ENCODE measurements around the gene ZNF679.

The ZNF679 gene

GRCh38 chr7:64187408-64187807 is 40.9 kb upstream of the ZNF679 start:
- TF ChIP-seq EZH2phosphoT487 (conservative IDR thresholded peaks at IDR 0.05; ENCODE audit: low read length) (no peak), CTCF (IDR thresholded peaks at IDR 0.05; ENCODE audit: insufficient read depth, low read length, poor library complexity, severe bottlenecking) (no peak)
- Histone ChIP-seq H3K27me3 (ENCODE audit: low read length) (no peaks in the 10 kb centered on the region), H3K9me3 (ENCODE audit: insufficient read depth, low read length) (0 out of 2 replicates have a peak, but pooled peaks cover 6% of the 10 kb centered on the region), H3K4me2 (ENCODE audit: low read depth, low read length, poor library complexity, severe bottlenecking) (no peak overlapping the region), H3K79me2 (ENCODE audit: insufficient read depth, low read length) (no peaks in the 10 kb centered on the region), H3K4me3 (ENCODE audit: insufficient read depth, low read length, poor library complexity, severe bottlenecking) (no peak overlapping the region), H3K9me2 (replicated peaks; ENCODE audit: insufficient read depth, low read length) (no peaks in the 10 kb centered on the region), H3K27ac (ENCODE audit: low read depth, low read length) (no peak overlapping the region), H2AFZ (ENCODE audit: low read depth, low read length, severe bottlenecking) (no peak overlapping the region), H3F3A (ENCODE audit: insufficient read depth) (no peaks in the 10 kb centered on the region), H3K36me3 (ENCODE audit: low read length) (no peaks in the 10 kb centered on the region), H4K20me1 (ENCODE audit: low read depth, low read length) (no peaks in the 10 kb centered on the region), H3K9ac (ENCODE audit: low read length) (no peak overlapping the region)

- Histone ChIP-seq H3K27ac (ENCODE audit: low read depth, low read length) (no peak overlapping the region), H2AFZ (ENCODE audit: low read depth, low read length, severe bottlenecking) (no peak overlapping the region), H3K27me3 (ENCODE audit: low read length) (no peaks in the 10 kb centered on the region), H3K79me2 (ENCODE audit: insufficient read depth, low read length) (no peaks in the 10 kb centered on the region), H3K36me3 (ENCODE audit: low read length) (no peaks in the 10 kb centered on the region), H3K9ac (ENCODE audit: low read length) (no peak overlapping the region), H4K20me1 (ENCODE audit: low read depth, low read length) (no peaks in the 10 kb centered on the region), H3K9me3 (ENCODE audit: insufficient read depth, low read length) (peaks cover 15% of the 10 kb centered on the region; the same call in 1 of the 2 replicates), H3K9me2 (replicated peaks; ENCODE audit: insufficient read depth, low read length) (no peaks in the 10 kb centered on the region), H3K4me3 (ENCODE audit: insufficient read depth, low read length, poor library complexity, severe bottlenecking) (no peak overlapping the region), H3K4me2 (ENCODE audit: low read depth, low read length, poor library complexity, severe bottlenecking) (no peak overlapping the region), H3F3A (ENCODE audit: insufficient read depth) (no peaks in the 10 kb centered on the region)
- TF ChIP-seq EZH2phosphoT487 (conservative IDR thresholded peaks at IDR 0.05; ENCODE audit: low read length) (no peak), CTCF (IDR thresholded peaks at IDR 0.05; ENCODE audit: insufficient read depth, low read length, poor library complexity, severe bottlenecking) (no peak)
Observed at GRCh38 chr7:64192148-64192704, 36.0 kb upstream of the ZNF679 start.

GRCh38 chr7:64192775-64193174 is 35.5 kb upstream of the ZNF679 start:
- no peak overlapping the region for H3K27ac ChIP-seq (ENCODE audit: low read depth, low read length)
- no peaks in the 10 kb centered on the region for H4K20me1 ChIP-seq (ENCODE audit: low read depth, low read length)
- no peaks in the 10 kb centered on the region for H3K36me3 ChIP-seq (ENCODE audit: low read length)
- TF ChIP-seq CTCF (IDR thresholded peaks at IDR 0.05; ENCODE audit: insufficient read depth, low read length, poor library complexity, severe bottlenecking): no peak
- no peak for TF ChIP-seq EZH2phosphoT487 (conservative IDR thresholded peaks at IDR 0.05; ENCODE audit: low read length)
- no peaks in the 10 kb centered on the region for H3F3A ChIP-seq (ENCODE audit: insufficient read depth)
- H3K79me2 ChIP-seq (ENCODE audit: insufficient read depth, low read length): no peaks in the 10 kb centered on the region
- no peaks in the 10 kb centered on the region for H3K27me3 ChIP-seq (ENCODE audit: low read length)
- H3K4me3 ChIP-seq (ENCODE audit: insufficient read depth, low read length, poor library complexity, severe bottlenecking): no peak overlapping the region
- no peak overlapping the region for H3K9ac ChIP-seq (ENCODE audit: low read length)
- no peak overlapping the region for H3K4me2 ChIP-seq (ENCODE audit: low read depth, low read length, poor library complexity, severe bottlenecking)
- no peak overlapping the region for H2AFZ ChIP-seq (ENCODE audit: low read depth, low read length, severe bottlenecking)
- H3K9me2 ChIP-seq (replicated peaks; ENCODE audit: insufficient read depth, low read length): no peaks in the 10 kb centered on the region
- peaks cover 11% of the 10 kb centered on the region; the same call in 1 of the 2 replicates for H3K9me3 ChIP-seq (ENCODE audit: insufficient read depth, low read length)
